Spleen (tissue), 7 donors: ENCODE results near the gene RGMB.
A peak's percentile ranks its signal among the peaks of the same experiment; 100 is the strongest.

Experiments used
- CTCF ChIP-seq, 11 experiments: fragments of 200-600 bp in 7 of 11; fragments of 450-650 bp in 4 of 11; sonication (generic) in 4 of 11; IDR thresholded peaks in 8 of 11; conservative IDR thresholded peaks in 3 of 11; 1 replicate in 7 of 11; 2 replicates in 4 of 11; pipeline versions ENCODE4 v1.4.0 to v1.8.0; 2016 to 2021; ENCODE audit warnings: antibody characterized with exemption in 11 of 11, inconsistent platforms in 4 of 11, mild to moderate bottlenecking in 1 of 11
- POLR2AphosphoS5 ChIP-seq, 3 donors: sonication (generic); formaldehyde crosslinking; IDR thresholded peaks; one replicate each; pipeline ENCODE4 v1.5.1; 2017; ENCODE audit warnings: antibody characterized with exemption in 3 of 3
- donor health status: DM: no; HTN: no; CAD: no; lungs with moderate emphysema.
- donor health status: DM: no; HTN: no; CAD: no.
- donor health status: DM: no; HTN: no; CAD: no.

DNA sequence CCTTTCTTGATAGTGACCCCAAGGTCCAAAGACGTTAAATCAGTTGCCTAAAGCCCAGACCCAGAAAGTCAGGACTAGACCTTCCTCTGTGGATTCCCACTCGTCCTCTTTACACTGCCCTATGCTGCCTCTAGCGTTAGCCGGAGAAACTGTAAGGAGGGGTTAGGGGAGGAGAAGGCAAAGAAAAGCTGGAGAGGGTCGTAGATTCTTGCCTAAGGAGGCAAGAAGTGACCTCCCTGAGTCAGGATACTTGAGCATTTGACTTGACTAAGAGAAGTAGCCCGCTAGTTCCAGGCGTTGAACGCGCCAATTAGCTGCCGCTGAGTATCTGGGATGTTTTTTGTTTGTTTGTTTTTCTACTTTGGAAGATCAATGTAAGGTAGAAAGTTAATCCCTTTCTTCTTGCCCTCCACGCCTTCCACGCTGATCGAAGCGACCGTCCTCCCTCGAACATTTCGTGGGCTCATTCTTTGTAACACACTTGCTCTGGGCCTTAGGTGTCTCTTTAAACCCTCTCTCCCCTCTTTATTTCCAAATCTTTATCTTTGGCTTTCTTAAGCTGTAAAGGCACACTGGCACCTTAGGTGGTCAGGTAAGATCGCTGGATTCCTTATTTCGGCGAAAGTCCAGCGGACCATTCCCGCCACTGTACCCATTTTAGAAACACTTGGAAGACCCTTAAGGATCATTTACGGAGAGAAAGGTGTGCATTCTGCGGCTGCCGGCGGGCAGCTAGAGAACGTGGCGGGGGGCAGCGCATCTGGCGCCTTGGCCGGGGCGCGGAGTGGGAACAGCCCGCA is 5.1 kb upstream of the RGMB start:
- no peak for TF ChIP-seq POLR2AphosphoS5 (IDR thresholded peaks at IDR 0.05)
- peak; percentile 32 to 76 (median 69) for TF ChIP-seq CTCF (IDR thresholded peaks at IDR 0.05 in 8 of 11, conservative IDR thresholded peaks at IDR 0.05 in 3 of 11)
